Thyroid gland (tissue), 4 donors: ENCODE data around the gene CIROP.

Source experiments
- CTCF ChIP-seq, 6 experiments: fragments of 200-600 bp in 3 of 6; fragments of 450-650 bp in 3 of 6; sonication (generic) in 3 of 6; IDR thresholded peaks; one replicate each; pipeline ENCODE4 v1.5.1; 2016 to 2019; ENCODE audit warnings: antibody characterized with exemption in 6 of 6, mild to moderate bottlenecking in 2 of 6, inconsistent platforms in 1 of 6, moderate library complexity in 1 of 6
- POLR2A ChIP-seq, 2 donors: fragments of 450-650 bp; IDR thresholded peaks; one replicate each; pipeline ENCODE4 v1.6.1; 2017; ENCODE audit warnings: antibody characterized with exemption in 2 of 2, mild to moderate bottlenecking in 2 of 2, moderate library complexity in 1 of 2

DNA sequence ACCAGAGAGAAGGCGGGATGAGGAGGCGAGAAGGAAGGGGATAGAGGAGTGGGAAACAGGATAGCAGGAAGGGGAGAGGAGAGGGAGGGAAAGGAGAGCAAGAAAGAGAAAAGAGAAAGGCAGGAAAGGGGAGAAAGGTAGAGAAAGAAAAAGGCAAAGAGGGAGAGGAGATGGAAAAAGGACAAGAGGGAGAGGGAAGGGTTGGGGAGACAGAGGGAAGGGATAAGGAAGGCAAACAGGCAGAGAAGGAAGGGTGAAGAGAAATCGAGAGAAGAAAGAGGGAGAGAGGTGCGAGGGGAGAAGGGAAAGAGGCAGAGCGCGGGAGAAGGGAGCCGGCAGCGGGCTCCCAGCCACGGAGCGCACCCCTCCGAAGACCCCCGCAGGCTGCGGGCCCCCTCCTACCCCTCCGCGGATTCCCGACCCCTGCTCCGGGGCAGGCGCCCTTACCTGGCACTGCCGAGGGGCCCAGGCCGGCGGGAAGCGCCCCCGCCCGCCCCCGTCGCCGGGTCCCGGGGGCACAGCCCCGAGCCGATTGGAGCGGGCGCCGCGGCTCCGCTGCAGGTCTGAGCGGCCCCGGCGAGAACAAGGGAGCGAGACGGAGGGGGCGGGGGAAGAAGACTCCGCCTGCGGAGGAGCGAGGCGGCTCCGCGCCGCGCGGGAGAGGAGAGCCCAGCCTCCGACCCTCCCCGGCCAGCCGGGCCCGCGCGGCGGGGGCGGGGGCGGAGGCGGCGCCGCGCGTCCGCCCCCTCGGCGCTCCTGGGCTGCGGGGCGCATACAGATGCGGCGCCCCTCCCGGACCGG lies 47.6 kb downstream of the CIROP start, which contains the start of gene CDH24:
- TF ChIP-seq CTCF (IDR thresholded peaks at IDR 0.05) (no peak), POLR2A (IDR thresholded peaks at IDR 0.05) (peak in 1 of 2 donors; percentile 68)
